GM18868 (cell line): ENCODE data around the gene HOXD4.

Experiments used
- ATAC-seq: cut with Tn5 transposase; IDR thresholded peaks from one replicate; pipeline ENCODE4 v1.9.1; 2021; ENCODE audit warnings: mild to moderate bottlenecking, moderate library complexity; ENCODE audit not compliant: unreplicated experiment

Gene HOXD4

GRCh38 chr2:176170602-176171305 lies 19.4 kb downstream of the HOXD4 start:
- ATAC-seq: no peak

- ATAC-seq: no peak
Observed at GRCh38 chr2:176171351-176172006, 20.1 kb downstream of the HOXD4 start.

- no peak for ATAC-seq
Observed at GRCh38 chr2:176172007-176172894, 20.9 kb downstream of the HOXD4 start.

GRCh38 chr2:176172895-176173566 lies 21.7 kb downstream of the HOXD4 start:
- ATAC-seq: no peak

GRCh38 chr2:176173567-176174381 lies 22.4 kb downstream of the HOXD4 start:
- no peak for ATAC-seq

GRCh38 chr2:176174382-176174823 lies 23.1 kb downstream of the HOXD4 start:
- no peak for ATAC-seq

GRCh38 chr2:176174824-176175708 lies 23.7 kb downstream of the HOXD4 start:
- no peak for ATAC-seq

GRCh38 chr2:176175709-176176607 lies 24.6 kb downstream of the HOXD4 start:
- ATAC-seq: no peak

- ATAC-seq: no peak
Observed at GRCh38 chr2:176177580-176178037, 26.3 kb downstream of the HOXD4 start.

- ATAC-seq: no peak
Observed at GRCh38 chr2:176178038-176178756, 26.8 kb downstream of the HOXD4 start.

- no peak for ATAC-seq
Observed at GRCh38 chr2:176178757-176179295, 27.5 kb downstream of the HOXD4 start.

GRCh38 chr2:176181551-176181950 lies 30.2 kb downstream of the HOXD4 start:
- no peak for ATAC-seq

GRCh38 chr2:176182671-176183070 lies 31.3 kb downstream of the HOXD4 start:
- no peak for ATAC-seq

- ATAC-seq: no peak
Observed at GRCh38 chr2:176184749-176185148, 33.4 kb downstream of the HOXD4 start.

GRCh38 chr2:176186024-176186423 lies 34.7 kb downstream of the HOXD4 start:
- ATAC-seq: no peak

- no peak for ATAC-seq
Observed at GRCh38 chr2:176187200-176187898, 36.0 kb downstream of the HOXD4 start.
